CD4-positive, alpha-beta T cell treated with Interleukin-2 at 100 ng/mL for 4 hours (primary cell): Measurements from ENCODE around the gene SLC39A3.

Experiments
- DNase-seq: peaks from one replicate; pipeline ENCODE4 v3.0.0-alpha.2; 2020; ENCODE audit warnings: low spot score

The SLC39A3 gene

DNA sequence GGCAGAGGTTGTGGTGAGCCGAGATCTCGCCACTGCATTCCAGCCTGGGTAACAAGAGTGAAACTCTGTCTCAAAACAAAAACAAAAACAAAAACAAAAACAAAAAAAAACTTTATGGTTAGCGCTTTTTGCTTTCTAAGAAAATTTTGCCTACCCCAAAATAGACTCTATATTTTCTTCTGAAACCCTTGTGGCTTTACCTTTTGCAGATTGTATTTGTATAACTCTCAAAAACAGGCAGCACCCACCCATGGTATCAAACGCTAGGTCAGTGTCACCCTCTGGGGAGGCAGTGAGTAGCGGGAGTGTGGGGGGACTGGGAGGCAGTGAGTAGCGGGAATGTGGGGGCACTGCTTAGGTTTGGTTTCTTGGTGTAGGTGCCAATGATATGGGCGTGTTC, 7.5 kb upstream of the SLC39A3 start:
- no peak for DNase-seq

DNA sequence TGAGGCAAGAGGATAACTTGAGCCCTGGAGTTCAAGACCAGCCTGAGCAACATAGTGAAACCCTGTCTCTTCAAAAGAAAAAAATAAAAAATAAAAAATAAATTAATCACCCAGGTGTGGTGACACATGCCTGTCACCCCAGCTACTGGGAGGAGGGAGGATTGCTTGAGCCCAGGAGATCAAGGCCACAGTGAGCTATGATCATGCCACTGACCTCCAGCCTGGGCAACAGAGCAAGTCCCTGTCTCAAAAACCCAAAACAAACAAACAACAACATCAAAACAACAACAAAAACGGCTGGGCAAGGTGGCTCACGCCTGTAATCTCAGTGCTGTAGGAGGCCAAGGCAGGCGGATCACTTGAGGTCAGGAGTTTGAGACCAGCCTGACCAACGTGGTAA, 4.3 kb upstream of the SLC39A3 start:
- no peak for DNase-seq

DNA sequence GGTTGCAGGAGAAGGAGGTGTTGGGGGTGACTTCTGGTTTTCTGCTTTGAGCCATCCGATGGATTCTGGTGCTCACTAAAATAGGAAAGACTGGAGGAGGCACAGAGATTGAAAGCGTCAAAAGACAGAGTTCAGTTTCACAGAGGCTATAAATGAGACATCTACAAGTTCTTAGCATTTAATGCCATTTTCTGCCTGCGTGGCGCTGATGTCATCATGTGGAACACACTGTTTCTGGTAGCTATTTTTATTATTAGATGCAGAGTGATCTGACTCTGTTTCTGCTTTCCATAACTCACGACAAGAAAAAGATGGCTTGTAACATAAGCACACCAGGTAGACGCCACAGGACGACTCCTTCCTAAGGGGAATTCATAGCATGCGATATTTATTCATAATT, 3.3 kb upstream of the SLC39A3 start:
- DNase-seq: no peak

DNA sequence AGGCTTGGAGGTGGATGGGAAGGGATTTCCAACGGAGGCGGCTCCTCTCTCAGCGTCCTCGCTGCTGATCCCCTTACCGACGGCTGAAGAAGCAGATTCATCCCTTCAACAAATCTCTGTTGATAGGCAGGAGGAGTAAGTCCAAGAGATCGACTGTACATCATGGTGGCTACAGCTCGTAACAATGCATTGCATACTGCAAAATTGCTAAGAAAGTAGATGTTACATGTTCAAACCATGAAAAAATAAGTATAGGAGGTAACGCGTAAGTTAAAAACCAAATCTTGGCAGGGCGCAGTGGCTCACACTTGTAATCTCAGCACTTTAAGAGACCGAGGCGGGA, 468 bp upstream of the SLC39A3 start:
- DNase-seq: no peak

DNA sequence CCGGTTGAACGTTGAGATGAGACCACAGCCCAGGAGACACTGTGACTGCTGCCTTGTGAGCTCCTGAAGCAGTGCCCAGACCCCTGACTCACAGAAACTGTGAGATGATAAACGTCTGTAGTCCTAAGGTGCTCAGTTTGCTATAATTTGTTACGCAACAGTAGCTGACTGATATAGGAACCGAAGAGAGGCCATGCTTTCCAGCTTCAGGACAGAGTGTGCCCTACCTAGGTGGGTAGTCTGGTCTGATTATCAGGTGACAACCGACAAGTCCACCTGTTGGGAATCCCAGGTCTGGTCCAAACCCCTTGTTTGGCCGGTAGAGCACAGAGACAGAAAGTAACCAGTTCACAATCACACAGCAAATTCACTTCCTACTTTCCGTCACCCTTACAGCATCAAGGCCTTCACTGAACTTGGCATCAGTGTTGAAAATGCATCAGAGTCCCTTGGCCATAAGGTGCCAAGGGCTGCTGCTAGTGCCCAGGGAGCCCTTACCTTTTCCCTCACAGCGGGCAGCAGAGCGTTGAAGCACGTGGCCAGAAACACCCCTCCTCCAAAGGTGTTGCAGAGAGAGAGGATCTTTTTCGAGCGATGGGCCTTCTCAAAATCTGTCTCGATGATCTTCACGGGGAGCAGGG, 3.1 kb downstream of the SLC39A3 start:
- DNase-seq: no peak

DNA sequence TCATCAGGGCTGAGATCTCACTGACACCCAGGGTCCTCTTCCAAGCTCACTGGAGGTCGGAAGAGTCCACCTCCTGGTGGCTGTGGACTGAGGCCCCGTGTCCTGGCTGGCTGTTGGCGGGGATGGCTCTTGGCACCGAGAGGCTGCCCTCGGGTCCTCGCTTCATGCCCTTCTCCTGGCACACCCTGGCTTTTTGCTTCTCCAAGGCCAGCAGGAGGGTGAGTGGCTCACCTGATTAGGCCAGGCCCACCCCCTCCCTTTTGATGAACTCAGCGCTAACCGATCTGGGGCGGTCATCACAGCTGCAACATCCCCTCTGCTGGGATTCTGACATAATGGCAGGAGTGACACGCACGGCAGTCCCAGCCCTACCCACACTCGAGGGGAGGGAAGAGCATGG, 4.4 kb downstream of the SLC39A3 start:
- no peak for DNase-seq

DNA sequence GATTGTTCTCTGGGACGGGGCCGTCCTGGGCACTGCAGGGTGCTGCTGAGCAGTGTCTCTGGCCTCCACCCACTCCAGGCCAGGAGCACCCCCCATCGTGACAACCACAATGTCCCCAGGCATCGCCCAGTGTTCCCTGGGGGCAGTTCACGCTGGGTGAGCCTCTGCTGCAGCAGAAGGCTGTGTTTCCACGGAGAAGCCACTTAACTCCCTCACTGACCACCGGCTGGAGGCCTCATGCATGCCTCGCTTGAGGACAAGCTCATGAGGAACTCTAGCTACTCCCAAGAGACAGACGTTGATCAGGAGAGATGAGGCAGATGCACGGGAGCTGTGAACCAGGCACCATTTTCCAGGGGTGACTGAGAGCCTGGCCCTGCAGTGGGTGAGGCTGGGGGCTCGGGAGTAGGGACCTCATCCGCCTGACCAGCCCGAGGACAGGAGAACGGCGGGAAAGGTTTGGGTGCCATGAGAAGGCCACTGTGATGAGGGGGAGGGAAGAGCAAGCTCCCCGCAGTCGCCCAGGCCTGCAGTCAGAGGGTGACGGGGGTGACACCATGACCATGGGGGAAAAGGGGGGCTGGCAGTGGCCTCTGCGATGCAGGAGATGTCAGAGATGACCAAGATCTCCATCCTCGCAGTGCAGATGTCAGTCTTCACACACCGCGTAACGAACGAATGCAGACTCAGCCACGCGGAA, 5.1 kb downstream of the SLC39A3 start:
- no peak for DNase-seq

DNA sequence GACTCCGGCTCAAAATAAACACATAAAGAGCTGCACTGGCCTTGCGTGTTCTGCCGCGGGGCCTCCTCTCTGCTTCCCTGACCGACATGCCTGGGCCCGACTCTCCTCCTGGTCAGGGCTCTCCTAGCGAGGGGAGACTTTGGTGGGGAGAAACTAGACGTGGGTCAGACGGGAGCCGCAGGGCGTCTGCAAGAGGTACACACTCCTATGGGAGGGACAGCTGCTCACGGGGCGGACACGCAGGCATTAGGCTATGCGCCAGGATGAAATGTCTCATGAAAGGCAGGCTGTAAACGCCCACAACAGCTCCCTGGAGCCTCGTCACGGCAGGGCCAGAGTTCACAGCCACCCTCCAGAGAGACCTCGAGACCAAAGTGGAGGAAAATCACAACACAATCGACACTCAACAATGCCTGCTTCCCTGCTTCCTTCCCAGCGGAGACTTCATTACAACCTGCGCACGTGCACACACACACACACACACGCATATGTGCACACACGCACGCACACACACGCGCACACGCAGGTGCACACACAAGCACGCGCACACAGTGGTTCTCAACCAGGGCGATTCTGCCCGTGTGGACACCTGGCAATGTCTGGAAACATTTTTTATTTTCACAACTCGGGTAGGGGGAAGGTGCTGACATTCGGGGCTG, 5.8 kb downstream of the SLC39A3 start:
- no peak for DNase-seq

DNA sequence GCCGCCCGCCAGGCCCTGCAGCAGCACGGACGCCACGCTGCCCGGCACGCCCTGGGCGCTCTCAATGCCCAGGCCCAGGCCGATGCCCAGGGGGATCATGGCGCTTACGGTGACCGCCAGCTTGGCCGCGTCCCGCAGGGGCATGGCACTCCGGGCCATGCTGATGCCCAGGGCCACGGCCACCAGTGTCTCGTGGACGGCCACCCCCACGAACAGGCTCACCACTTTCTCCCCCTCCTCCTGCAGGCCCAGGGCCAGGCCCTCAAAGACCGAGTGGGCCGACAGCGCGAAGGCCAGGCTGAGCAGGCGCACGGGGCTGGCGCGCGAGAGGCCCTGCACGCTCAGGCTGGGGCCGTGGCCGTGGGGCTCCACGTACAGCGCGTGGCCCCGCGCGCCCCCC, 6.9 kb downstream of the SLC39A3 start:
- no peak for DNase-seq

DNA sequence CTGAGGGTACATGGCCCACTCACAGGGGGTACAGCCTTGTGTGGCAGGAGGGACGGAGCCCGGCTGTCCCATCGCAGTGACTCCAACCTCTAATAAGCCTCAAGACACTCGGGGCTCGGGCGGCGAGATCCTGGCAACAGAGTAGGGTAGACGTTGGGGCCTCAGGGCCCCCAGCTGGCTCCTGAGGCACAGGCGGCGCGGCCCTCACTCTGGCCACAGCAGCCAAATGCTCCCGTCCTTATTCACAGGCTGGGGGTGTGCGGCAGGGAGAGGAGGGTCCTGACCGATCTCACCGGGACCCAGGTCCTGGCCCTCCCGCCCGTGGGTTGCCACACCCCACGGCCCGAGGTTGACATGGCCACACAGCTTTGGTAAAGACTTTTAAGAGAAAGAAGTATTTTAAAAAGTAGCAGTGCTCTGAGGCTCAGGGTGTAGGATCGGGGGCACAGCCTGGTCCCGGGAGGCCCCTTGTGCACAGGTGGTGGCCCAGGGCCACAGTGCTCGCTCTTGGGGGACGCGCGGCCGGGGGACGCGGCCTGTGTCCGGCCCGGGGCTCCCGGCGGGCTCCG, 7.6 kb downstream of the SLC39A3 start:
- no peak for DNase-seq

DNA sequence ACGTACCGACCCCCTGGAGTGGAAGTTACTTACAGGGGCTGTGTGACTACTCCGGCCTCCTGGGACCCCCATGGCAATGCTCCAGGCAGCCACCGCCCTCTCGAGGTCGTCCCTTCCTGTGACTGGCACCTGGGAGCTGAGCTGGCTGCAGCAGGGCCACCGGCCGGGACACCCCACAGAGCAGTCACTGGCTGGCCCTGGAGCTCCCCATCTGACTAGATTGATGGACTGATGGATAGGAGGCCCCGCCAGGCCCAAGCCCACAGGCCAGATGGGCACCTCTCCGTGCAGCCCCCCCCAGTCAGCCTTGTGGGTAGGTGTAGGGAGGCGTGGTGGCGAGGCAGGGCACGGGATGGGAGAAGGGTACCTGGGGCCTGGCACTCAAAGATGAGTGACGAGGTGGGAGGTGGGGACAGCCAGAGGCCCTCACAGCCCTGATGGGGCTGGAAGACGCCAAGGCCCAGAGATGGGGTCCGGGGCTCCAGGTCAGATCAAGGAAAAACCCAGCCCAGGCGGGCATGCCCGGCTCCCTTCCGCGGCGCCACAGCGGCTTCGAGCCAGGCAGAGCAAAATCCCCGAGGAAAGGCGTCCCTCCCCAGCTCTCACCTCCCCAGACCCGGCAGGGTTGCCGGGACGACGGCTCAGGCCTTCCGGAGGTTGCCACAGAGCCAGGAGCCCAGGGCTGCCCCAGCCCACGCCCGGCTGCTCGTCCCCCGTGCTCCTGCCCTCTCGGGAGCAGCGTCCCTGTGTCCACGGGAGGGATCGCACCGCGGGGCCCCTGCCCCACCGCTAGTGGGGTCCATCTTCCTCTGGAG, 8.4 kb downstream of the SLC39A3 start:
- DNase-seq: no peak

DNA sequence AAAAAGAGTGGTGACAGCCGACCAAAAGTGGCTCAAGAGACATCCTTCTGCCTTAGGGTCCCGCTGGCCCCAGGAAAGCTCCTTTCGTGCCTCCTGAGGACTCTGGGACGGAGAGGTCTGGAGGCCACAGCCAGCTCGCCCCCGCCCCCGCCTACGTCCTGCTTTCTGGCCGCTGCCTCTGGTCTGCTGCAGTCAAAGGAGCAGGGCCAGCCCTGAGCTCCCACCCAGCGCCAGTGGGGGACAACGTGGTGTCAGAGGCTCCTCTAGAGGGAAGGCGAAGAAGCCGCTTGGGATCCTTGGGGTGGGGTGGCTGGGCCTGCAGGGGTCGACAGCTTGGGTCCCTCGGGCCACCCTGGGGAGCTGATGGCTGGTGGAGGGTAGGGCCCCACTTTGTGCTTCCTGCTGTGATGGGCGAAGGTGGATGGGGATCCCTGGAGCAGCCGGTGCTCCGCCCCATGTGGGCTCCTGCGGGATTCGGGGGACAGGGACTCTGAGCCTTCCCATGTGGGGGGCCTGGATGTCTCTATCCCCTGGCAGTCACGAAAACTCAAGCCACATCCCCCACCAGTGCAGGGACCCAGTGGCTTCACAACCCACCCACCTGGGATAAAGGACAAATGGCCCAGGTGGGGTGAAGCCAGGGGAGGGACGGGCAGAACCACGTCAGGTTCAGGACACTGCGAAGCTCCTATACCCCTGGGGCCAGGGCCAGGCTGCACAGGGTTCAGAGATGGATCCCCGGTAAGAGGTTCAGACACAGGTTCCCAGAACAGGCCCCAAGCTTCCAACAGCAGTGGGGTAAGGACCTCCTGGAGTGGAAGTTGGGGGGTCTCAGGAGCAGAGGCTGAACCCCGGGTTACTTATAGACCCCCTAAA, 9.6 kb downstream of the SLC39A3 start:
- DNase-seq: no peak

DNA sequence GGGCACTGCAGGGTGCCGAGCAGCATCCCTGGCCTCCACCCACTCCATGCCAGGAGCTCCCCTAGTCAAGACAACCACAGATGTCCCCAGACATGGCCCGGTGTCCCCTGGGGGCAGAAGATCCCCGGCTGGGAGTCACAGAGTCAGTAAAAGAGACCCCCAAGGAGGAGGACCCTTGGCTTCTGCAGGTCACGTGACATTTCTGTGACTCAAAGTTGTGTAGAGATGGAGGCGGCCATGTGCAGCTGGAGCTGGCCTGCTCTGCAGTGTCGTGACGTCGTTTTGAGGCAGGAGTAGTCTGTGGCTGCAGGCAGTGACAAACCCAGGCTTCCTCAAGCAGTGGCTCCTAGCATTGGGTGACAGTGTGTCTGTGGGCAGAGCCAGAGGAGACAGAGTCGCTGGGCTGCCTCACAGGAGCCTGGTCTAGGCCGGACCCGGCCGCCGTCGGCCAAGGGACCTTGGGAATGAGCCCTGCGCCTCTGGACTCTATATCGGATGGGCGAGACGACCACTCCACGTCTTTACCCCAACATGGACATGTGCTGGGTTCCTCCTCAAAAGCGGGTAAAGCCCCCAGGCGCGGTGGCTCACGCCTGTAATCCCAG, 10.9 kb downstream of the SLC39A3 start:
- DNase-seq: no peak

DNA sequence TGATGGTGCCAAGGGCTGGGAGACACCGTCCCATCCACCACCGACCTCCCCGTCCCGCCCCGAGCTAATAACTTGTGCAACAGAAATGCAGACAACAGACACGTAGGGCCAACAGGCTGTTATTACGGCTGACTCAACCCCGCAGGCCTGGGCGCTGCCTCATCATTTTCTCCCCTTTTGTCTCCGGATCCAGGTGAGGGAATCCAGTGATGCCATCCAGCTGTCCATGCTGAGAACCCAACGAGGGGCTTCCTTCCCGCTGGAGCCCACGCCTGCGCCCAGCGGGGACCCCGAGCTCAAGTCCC, 12.2 kb downstream of the SLC39A3 start:
- no peak for DNase-seq

DNA sequence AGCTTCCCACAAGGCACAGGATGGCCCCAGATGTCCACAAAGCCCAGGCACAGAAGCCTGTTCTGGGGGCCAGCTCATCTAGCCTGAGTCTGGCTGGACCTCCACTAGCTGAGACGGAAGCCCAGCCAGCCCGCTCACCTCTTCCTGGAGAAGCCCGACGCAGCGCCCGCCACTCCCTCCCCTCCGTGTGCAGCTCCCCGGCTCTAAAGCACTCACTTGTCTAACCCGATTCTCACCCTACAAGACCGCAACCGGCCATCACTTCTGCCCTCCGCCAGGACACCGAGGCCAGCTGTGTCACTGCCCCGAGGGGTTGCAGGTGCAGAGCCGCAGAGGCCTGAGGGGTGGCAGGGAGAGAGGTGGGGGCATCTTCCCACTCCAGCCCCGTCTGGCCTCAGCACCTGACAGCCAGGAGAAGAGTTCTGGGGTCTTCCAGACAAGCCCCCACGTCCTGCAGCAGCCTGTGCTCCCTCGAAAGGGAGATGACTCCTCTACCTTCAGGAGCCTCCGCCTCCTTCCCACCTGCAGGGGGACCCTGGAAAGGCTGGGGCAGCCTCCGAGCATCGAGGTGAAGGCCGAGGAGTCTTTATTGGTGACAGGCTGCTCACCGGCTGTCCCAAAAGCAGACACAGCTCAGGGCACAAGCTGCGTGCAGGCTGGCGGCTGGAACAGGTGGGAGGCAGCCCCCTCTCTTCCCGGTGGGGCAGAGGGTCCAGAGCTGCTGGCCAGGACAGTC, 12.7 kb downstream of the SLC39A3 start:
- no peak for DNase-seq

DNA sequence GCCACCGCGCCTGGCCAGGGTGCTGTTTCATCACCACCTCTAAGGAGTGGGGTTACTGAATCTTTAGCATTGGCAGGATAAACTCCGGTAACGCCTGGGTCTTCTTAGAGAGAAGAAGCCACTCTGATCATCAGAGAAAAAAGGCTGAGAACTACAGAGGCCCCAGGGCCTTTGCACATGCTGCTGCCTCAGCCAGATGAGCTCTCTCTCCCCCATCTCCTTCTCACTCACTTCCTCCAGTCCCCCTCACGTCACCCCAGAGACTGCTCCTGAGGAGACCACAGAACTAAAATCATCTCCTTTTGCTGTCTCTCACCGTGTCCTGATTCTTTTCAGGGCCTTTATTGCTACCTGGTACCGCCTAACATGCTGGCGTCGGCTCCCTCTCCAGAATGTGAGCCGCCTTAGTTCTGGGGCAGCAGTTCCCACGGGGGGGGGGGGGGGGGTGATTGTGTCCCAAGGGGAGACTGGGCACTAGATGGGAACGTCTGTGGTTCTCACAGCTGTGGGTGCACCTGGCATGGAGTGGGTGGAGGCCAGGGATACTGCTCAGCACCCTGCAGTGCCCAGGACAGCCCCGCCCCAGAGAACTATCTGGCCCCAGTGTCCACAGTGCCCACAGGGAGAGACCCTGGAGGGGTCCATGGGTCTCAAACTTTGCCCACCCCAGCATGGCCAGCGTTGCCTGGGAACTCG, 13.5 kb downstream of the SLC39A3 start:
- no peak for DNase-seq

DNA sequence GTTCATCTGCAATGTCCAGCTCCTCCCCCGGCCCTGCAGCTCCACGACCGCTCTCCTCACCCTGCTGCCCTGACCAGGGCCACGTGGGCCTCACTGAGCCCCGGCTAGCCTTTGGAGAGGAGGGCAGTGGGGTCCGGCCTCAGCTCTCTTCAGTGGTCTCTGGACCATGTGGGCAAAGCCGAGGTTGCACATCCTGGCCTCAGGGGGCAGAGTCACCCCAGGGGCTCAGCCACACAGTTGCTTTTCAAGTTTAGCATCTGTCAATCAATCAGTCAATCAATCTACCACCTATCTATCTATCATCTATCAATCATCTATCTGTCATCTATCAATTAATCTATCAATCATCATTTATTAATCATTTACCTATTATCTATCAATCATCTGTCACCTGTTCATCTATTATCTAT, 15.7 kb downstream of the SLC39A3 start:
- DNase-seq: no peak

DNA sequence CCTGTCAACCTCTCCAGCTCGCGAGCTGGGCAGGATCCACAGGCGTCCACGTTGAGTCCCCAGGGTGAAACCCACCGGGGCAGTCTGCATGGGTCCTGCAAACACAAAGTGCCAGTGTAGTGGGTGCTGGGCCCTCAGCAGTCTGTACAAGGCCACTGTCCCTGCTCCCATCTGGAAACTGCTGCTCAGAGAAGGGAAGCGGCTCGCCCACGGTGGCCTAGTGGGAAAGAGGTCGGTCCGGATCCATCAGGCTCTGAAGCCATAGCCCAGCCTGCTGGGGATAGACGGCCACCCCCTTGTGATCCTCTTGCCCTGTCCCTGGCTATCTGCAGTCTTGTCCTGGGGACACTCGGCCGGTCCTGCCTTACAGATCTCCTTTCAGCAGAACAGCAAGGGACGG, 16.1 kb downstream of the SLC39A3 start:
- no peak for DNase-seq

DNA sequence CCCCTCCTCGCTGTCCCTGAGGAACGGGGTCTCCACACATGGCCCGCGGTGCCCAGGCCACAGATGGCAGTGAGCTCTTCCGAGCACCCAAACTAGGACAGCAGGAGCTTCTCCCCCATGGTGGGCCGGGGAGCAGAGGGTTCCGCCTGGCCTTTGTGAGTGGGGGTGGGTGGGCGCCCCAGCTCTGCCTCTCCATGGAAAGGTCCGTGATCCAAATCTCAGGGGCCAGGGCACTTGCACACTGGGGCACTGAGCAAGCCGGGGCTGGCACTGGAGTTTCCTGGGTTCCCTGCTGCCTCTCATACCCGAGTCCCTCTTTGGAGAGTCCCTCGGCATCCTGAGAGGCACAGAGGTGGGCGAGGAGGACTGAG, 16.5 kb downstream of the SLC39A3 start:
- DNase-seq: no peak
